HepG2 (cell line): ENCODE measurements around the gene DNPEP. TPM values are rescaled to one million over a fixed set of nuclear protein-coding genes. Genes with fewer than 3 reads are reported as not detected.

Experiments
- ATAC-seq: fragments of 200-7000 bp; cut with Tn5 transposase; 3 replicates; pipeline ENCODE4 v1.9.1; 2020; ENCODE audit warnings: mild to moderate bottlenecking, moderate library complexity
- BruUV-seq: library from RNA; stranded (reverse); fragments of 400-500 nt; replicated peaks from 2 replicates; lab custom pipeline; 2021; lab: Mats Ljungman, UMichigan
- CTCF ChIA-PET: fragments of 300-600 bp; formaldehyde crosslinking; extraction: SDS; loops from one replicate; lab custom pipeline; 2021; ENCODE audit warnings: low total read pairs, inconsistent platforms, low intra/inter-chr PET ratio; lab: Yijun Ruan, JAX
- POLR2A ChIA-PET: fragments of 350-600 bp; sonication (Branson Sonifier 250); formaldehyde crosslinking; loops from one replicate; lab custom pipeline; 2020; ENCODE audit warnings: antibody characterized with exemption, inconsistent platforms; lab: Yijun Ruan, JAX
- DNase-seq: peaks from one replicate; pipeline ENCODE4 v3.0.0-alpha.2; 2015; ENCODE audit warnings: low spot score
- FAIRE-seq: peaks from 3 replicates; lab custom pipeline; 2011; peaks lifted over from hg19 to GRCh38; lab: Jason Lieb, UNC
- H2AFZ ChIP-seq: one replicate; pipeline ENCODE4 v1.6.1; 2011; ENCODE audit warnings: low read length, inconsistent platforms
- H3K27ac ChIP-seq: fragments of 300-600 bp; 3 replicates; pipeline ENCODE4 v1.8.0; 2011; ENCODE audit warnings: mixed run types, mild to moderate bottlenecking, mixed read lengths, low read length, inconsistent platforms; ENCODE audit not compliant: insufficient read depth; ENCODE audit errors: extremely low read length
- H3K27me3 ChIP-seq, 2 experiments: fragments of 200-600 bp in 1 of 2; 2 replicates in 1 of 2; 3 replicates in 1 of 2; pipeline versions ENCODE4 v1.6.0 to v1.8.0; 2011; ENCODE audit warnings: low read length in 2 of 2, mild to moderate bottlenecking in 2 of 2, moderate library complexity in 2 of 2, inconsistent platforms in 1 of 2; ENCODE audit not compliant: insufficient read depth in 2 of 2, control insufficient read depth in 1 of 2
- H3K36me3 ChIP-seq, 2 experiments: fragments of 200-600 bp in 1 of 2; replicated peaks in 1 of 2; 2 replicates in 1 of 2; 3 replicates in 1 of 2; pipeline versions ENCODE4 v1.5.1 to v1.8.0; 2011; ENCODE audit warnings: low read length in 2 of 2, inconsistent platforms in 1 of 2; ENCODE audit not compliant: insufficient read depth in 2 of 2, control insufficient read depth in 1 of 2
- H3K4me1 ChIP-seq: 2 replicates; pipeline ENCODE4 v1.5.1; 2012; ENCODE audit warnings: low read length, inconsistent platforms; ENCODE audit not compliant: insufficient read depth
- H3K4me2 ChIP-seq: 2 replicates; pipeline ENCODE4 v1.6.0; 2011; ENCODE audit warnings: low read depth, low read length, inconsistent platforms
- H3K4me3 ChIP-seq, 3 experiments: fragments of 200-600 bp in 1 of 3; sonication (generic), shearing (Covaris generic) in 1 of 3; replicated peaks in 1 of 3; 2 replicates each; pipeline ENCODE4 v1.5.1; 2011 to 2016; ENCODE audit warnings: low read length in 3 of 3, inconsistent platforms in 2 of 3, low read depth in 2 of 3, mild to moderate bottlenecking in 2 of 3, control low read depth in 1 of 3, mixed read lengths in 1 of 3; ENCODE audit not compliant: insufficient read depth in 1 of 3
- H3K79me2 ChIP-seq: one replicate; pipeline ENCODE4 v1.6.1; 2011; ENCODE audit warnings: low read length, inconsistent platforms; ENCODE audit not compliant: insufficient read depth
- H3K9ac ChIP-seq: 2 replicates; pipeline ENCODE4 v1.6.0; 2011; ENCODE audit warnings: mild to moderate bottlenecking, low read depth, low read length, inconsistent platforms; ENCODE audit not compliant: insufficient read depth
- H3K9me3 ChIP-seq: 2 replicates; pipeline ENCODE4 v1.5.1; 2012; ENCODE audit warnings: mild to moderate bottlenecking, low read length
- H4K20me1 ChIP-seq: 2 replicates; pipeline ENCODE4 v1.6.0; 2011; ENCODE audit warnings: inconsistent platforms, mild to moderate bottlenecking, low read length, moderate library complexity; ENCODE audit not compliant: insufficient read depth
- ARNTL ChIP-seq: sonication (generic); formaldehyde crosslinking; IDR thresholded peaks from 2 replicates; pipeline ENCODE4 v1.4.0; 2020; ENCODE audit warnings: mild to moderate bottlenecking, missing genetic modification reagents
- ATF4 ChIP-seq, 2 experiments: fragments of 450-650 bp in 1 of 2; sonication (generic) in 1 of 2; formaldehyde crosslinking; IDR thresholded peaks; 2 replicates each; pipeline versions ENCODE4 v1.5.0 to v1.8.0; 2020 to 2022; ENCODE audit warnings: mild to moderate bottlenecking in 1 of 2, missing genetic modification reagents in 1 of 2
- ATF6 ChIP-seq: sonication (generic); formaldehyde crosslinking; conservative IDR thresholded peaks from 2 replicates; pipeline ENCODE4 v1.4.0; 2020; ENCODE audit warnings: missing genetic modification reagents
- DR1 ChIP-seq: sonication (generic); formaldehyde crosslinking; IDR thresholded peaks from 2 replicates; pipeline ENCODE4 v1.8.0; 2021; ENCODE audit warnings: mild to moderate bottlenecking, missing genetic modification reagents, inconsistent platforms
- FOXC1 ChIP-seq: sonication (generic); formaldehyde crosslinking; IDR thresholded peaks from 2 replicates; pipeline ENCODE4 v1.8.0; 2022; ENCODE audit warnings: mild to moderate bottlenecking, missing genetic modification reagents, borderline replicate concordance
- MXI1 ChIP-seq: IDR thresholded peaks from 3 replicates; pipeline ENCODE4 v1.6.1; 2012; ENCODE audit warnings: low read depth, low read length, inconsistent platforms, borderline replicate concordance
- NCOR1 ChIP-seq: fragments of 200-600 bp; sonication (generic); IDR thresholded peaks from 2 replicates; pipeline ENCODE4 v1.7.0; 2017; ENCODE audit warnings: antibody characterized with exemption, low read length, borderline replicate concordance
- RELA ChIP-seq: sonication (generic); formaldehyde crosslinking; IDR thresholded peaks from 2 replicates; pipeline ENCODE4 v1.4.0; 2020; ENCODE audit warnings: missing genetic modification reagents
- REPIN1 ChIP-seq: sonication (generic); formaldehyde crosslinking; IDR thresholded peaks from 2 replicates; pipeline ENCODE4 v1.8.0; 2022; ENCODE audit warnings: missing genetic modification reagents, low read depth, mild to moderate bottlenecking, borderline replicate concordance
- RFX1 ChIP-seq: fragments of 450-650 bp; IDR thresholded peaks from 2 replicates; pipeline ENCODE4 v1.6.1; 2017
- TAF15 ChIP-seq: fragments of 200-400 bp; formaldehyde crosslinking; IDR thresholded peaks from one replicate; pipeline ENCODE4 v1.6.1; 2018; ENCODE audit warnings: mild to moderate bottlenecking, low read depth, low read length; ENCODE audit not compliant: poor library complexity, severe bottlenecking
- ZNF367 ChIP-seq: sonication (generic); formaldehyde crosslinking; IDR thresholded peaks from 2 replicates; pipeline ENCODE4 v1.4.0; 2020; ENCODE audit warnings: missing genetic modification reagents, borderline replicate concordance
- ZNF567 ChIP-seq: sonication (generic); formaldehyde crosslinking; IDR thresholded peaks from 2 replicates; pipeline ENCODE4 v1.8.1; 2023; ENCODE audit warnings: mild to moderate bottlenecking, missing genetic modification reagents, borderline replicate concordance
- ZNF619 ChIP-seq: sonication (generic); formaldehyde crosslinking; IDR thresholded peaks from 2 replicates; pipeline ENCODE4 v1.4.0; 2020; ENCODE audit warnings: mild to moderate bottlenecking, missing genetic modification reagents
- ZNF709 ChIP-seq: sonication (generic); formaldehyde crosslinking; IDR thresholded peaks from 2 replicates; pipeline ENCODE4 v1.5.0; 2020; ENCODE audit warnings: mild to moderate bottlenecking, missing genetic modification reagents
- WGBS: methylation state at CpG from one replicate; pipeline ENCODE4 v1.1.6; 2017; ENCODE audit warnings: low lambda C conversion rate; 5-methylcytosine and 5-hydroxymethylcytosine counted together
- in situ Hi-C: cut with HindIII; loops from 2 replicates; pipeline ENCODE4 v1.10.0; 2017; ENCODE audit warnings: low pct_unique_long_range_greater_than_20kb; ENCODE audit not compliant: extremely low pct_ligation_motif_present
- intact Hi-C: fragments of 100-400 bp; cut with micrococcal nuclease; formaldehyde crosslinking; loops from one replicate; pipeline ENCODE4 v1.10.0; 2022; ENCODE audit not compliant: unreplicated experiment
- polyA plus RNA-seq, 8 experiments: library from polyadenylated mRNA; depleted of rRNA in 3 of 8; stranded (reverse) in 7 of 8; unstranded in 1 of 8; fragments of >200 nt; fragmentation: Illumina TruSeq in 4 of 8; extraction: Trizol in 4 of 8; gene quantifications; 2 replicates each; pipeline versions ENCODE4 v1.2.1 to v1.2.3, GENCODE V29; 2011 to 2016; ENCODE audit warnings: low read depth in 4 of 8, missing spikeins in 1 of 8, mixed read lengths in 1 of 8; ENCODE audit not compliant: insufficient read depth in 1 of 8
- total RNA-seq, 5 experiments: library from RNA; depleted of rRNA; stranded (reverse); fragments of >200 nt; fragmentation: Illumina TruSeq; extraction: Trizol; gene quantifications; 2 replicates each; pipeline ENCODE4 v1.2.3, GENCODE V29; 2016; ENCODE audit warnings: low read depth in 1 of 5
- TF ChIP-seq, protein P1 (sequence below): sonication (generic); formaldehyde crosslinking; IDR thresholded peaks from 2 replicates; pipeline ENCODE4 v1.5.0; 2020; ENCODE audit warnings: mild to moderate bottlenecking, missing genetic modification reagents
- TF ChIP-seq, protein P2 (sequence below): sonication (generic); formaldehyde crosslinking; IDR thresholded peaks from 2 replicates; pipeline ENCODE4 v1.5.0; 2020; ENCODE audit warnings: missing genetic modification reagents

The DNPEP gene
- total and polyA plus RNA-seq, 2 of the 13 experiments (the other 11 are each of a cell fraction or from before 2014, with no cell fraction given) = 104 to 109 TPM

- no TSS peak for BruUV-seq
- peaks cover 8% of the 10 kb centered on the region; the same call in 1 of the 2 replicates for H4K20me1 ChIP-seq
- no peak for DNase-seq
- no peak within 1 kb of the TSS for H3K4me2 ChIP-seq
- intact Hi-C loops = no loop called here
- no peaks in the 10 kb centered on the region for H3K36me3 ChIP-seq
- H3K27me3 ChIP-seq = peaks cover 3 to 36% of the 10 kb centered on the region in 2 experiments; a peak in 4 of 5 replicates
- no peak within 1 kb of the TSS for H2AFZ ChIP-seq
- no peak within 1 kb of the TSS for H3K9ac ChIP-seq
- no peaks in the 10 kb centered on the region for H3K4me1 ChIP-seq
- POLR2A ChIA-PET = no interaction called here
- no peaks in the 10 kb centered on the region for H3K79me2 ChIP-seq
- TF ChIP-seq NCOR1 (no peak), ZNF367 (CRISPR knock-in tag) (no peak), ZNF567 (CRISPR knock-in tag) (no peak), DR1 (CRISPR knock-in tag) (no peak), ZNF709 (CRISPR knock-in tag) (no peak), FOXC1 (CRISPR knock-in tag) (no peak), ATF6 (CRISPR knock-in tag) (no peak), MXI1 (no peak), ARNTL (CRISPR knock-in tag) (no peak), TAF15 (no peak), ATF4 (CRISPR knock-in tag; IDR thresholded peaks at IDR 0.05) (no peak), RELA (CRISPR knock-in tag) (no peak), REPIN1 (CRISPR knock-in tag) (no peak), RFX1 (no peak), ZNF619 (no peak)
- TF ChIP-seq, protein P1, sequence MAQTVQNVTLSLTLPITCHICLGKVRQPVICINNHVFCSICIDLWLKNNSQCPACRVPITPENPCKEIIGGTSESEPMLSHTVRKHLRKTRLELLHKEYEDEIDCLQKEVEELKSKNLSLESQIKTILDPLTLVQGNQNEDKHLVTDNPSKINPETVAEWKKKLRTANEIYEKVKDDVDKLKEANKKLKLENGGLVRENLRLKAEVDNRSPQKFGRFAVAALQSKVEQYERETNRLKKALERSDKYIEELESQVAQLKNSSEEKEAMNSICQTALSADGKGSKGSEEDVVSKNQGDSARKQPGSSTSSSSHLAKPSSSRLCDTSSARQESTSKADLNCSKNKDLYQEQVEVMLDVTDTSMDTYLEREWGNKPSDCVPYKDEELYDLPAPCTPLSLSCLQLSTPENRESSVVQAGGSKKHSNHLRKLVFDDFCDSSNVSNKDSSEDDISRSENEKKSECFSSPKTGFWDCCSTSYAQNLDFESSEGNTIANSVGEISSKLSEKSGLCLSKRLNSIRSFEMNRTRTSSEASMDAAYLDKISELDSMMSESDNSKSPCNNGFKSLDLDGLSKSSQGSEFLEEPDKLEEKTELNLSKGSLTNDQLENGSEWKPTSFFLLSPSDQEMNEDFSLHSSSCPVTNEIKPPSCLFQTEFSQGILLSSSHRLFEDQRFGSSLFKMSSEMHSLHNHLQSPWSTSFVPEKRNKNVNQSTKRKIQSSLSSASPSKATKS = no peak
- TF ChIP-seq, protein P2, sequence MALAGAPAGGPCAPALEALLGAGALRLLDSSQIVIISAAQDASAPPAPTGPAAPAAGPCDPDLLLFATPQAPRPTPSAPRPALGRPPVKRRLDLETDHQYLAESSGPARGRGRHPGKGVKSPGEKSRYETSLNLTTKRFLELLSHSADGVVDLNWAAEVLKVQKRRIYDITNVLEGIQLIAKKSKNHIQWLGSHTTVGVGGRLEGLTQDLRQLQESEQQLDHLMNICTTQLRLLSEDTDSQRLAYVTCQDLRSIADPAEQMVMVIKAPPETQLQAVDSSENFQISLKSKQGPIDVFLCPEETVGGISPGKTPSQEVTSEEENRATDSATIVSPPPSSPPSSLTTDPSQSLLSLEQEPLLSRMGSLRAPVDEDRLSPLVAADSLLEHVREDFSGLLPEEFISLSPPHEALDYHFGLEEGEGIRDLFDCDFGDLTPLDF (CRISPR knock-in tag) = no peak
- FAIRE-seq = no peak
- 23% methylated on average over 15 of the region's 24 CpGs for WGBS
- H3K27ac ChIP-seq = no peak within 1 kb of the TSS
- no peak for ATAC-seq
- no peak within 1 kb of the TSS for H3K4me3 ChIP-seq
- no peaks in the 10 kb centered on the region for H3K9me3 ChIP-seq
- CTCF ChIA-PET = no interaction called here
- in situ Hi-C loops = no loop called here
Measured at GRCh38 chr2:219332542-219332941, 55.2 kb downstream of the DNPEP start, which contains the start of gene RESP18. RESP18 (minus strand) TSS chr2:219332744.
